GM19035 (cell line): ENCODE data around the gene PRKCE.

Experiments used
- ATAC-seq: cut with Tn5 transposase; IDR thresholded peaks from one replicate; pipeline ENCODE4 v1.9.1; 2021; ENCODE audit not compliant: unreplicated experiment

PRKCE gene

DNA sequence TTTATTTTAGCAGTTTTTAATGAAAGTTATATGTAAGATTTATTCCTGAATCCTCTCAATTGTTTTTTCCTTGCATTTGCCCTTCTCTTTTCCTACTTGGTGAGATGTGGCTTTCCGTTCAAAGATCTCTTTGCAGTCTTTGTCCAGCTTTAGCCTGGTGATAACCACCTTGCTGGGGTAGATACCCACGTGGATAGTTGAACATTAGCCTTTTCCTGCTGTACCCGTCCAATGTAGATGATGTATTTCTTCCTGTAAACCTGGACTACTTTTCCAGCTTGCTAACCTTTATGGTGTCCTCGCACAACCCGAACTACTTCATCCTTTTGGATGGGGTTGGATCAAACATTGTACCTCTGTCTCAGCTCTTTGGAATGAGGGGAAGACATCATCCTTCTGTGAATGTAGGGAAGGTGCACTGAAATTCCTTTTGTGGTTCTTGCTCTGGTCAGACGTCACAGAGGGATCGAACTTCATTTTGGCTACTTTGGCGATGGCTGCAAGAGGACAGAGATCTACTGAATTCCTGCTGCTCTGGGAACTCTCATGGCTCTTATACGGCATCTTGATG, 352.5 kb downstream of the PRKCE start:
- ATAC-seq: no peak

DNA sequence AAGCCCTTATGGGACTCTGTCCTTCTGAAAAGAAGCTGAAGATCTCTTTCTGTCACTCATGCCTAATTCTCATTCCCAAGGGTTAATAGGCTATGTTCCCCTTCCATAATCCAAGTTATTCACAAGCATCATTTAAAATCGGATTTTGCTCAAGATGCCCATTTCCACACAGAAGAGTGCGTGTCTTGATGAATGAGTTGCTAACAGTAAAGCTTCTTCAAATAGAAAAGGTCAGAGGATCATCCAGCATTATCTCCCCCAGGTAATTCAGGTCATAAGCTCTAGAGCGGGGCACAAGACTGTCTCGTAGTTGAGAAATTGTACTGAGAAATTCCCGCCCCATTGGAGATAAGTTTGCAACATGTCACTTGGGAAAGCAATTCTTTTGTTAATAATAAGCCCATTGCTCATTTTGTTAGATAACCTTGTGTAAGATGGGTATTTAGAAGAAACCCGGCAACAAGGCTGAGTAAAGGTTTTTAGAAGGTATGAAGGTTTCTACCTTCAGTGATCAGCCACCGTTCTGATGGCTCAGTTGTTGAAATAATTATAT, 355.1 kb downstream of the PRKCE start:
- ATAC-seq: no peak

DNA sequence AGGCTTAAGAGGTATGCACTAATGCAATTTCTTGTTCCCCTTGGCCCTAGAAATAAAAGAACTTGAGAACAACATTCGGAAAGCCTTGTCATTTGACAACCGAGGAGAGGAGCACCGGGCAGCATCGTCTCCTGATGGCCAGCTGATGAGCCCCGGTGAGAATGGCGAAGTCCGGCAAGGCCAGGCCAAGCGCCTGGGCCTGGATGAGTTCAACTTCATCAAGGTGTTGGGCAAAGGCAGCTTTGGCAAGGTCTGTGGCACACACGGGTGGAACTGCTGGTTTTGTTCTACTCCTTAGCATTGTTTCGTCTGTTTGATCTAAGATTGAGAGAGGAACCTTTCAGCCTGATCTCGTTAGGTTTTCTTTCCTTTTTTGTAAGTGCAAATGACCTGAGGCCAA, 355.9 kb downstream of the PRKCE start:
- no peak for ATAC-seq

DNA sequence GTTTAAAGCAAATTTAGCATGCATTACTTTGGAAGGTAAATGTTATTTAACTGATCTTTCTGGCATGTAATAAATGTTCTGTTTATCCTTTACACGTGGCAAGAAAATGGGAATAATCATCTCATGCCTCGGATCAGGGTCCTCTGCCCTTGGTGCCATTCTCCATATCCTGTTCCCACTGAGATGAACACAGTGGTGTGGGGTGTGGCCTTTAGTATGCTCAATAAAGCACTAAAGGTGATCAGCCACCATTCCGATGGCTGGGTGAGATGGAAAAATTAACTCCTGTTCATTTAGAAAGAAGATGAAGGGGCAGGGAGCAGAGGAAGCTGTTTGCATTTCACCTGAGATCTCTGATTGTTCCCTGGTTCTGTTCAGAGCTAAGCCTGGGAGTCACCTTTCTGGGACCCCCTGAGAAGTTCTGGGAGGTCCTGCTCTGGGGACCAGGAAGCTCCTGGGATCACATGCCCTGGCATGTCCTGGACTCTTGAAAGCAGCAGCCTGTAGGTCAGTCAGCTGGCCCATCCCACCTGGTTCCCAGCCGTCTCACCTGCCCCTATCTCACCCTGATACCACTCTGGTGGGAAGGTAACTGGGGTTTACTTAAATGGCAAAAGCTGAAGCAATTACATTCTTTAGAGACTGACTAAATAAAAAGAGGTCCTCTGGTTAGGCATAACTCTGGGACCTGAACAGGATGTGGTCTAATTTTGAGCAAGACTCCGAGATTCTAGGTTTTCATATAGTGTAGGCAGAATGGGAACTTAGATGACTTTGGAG, 356.8 kb downstream of the PRKCE start:
- no peak for ATAC-seq

DNA sequence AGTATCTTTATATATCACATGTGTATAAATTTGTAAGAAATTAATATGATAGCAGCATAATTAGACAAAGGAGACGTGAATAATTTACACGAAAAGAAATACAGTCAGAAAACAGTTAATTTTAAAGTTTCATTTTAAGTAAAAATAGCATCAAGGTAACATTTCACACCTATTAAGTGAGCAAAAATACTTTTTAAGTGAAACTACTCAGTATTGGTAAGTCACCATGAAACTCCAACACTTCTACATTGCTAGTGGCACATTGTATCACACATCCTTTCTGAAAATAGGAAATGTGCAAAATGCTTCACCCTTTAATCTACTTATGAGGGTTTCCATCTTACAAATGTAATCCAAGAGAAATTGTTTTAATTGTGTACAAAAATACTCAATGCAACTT, 357.8 kb downstream of the PRKCE start:
- no peak for ATAC-seq

DNA sequence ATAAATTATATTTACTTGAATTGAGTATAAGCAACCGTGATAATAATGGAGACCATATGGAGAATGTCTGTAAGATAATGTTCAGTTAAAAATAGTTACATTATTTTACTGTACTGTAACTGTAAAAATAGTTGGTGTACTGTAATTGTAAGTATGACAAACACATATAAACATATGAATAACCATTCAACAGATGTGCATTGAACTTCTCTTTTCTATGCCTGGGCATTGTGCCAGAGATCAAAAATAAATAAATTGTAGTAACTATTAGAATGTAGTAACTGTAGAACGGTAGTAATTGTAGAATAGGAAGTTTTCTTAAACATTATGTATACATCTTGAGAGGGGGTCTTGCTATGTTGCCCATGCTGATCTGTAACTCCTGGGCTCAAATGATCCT, 358.3 kb downstream of the PRKCE start:
- ATAC-seq: no peak

DNA sequence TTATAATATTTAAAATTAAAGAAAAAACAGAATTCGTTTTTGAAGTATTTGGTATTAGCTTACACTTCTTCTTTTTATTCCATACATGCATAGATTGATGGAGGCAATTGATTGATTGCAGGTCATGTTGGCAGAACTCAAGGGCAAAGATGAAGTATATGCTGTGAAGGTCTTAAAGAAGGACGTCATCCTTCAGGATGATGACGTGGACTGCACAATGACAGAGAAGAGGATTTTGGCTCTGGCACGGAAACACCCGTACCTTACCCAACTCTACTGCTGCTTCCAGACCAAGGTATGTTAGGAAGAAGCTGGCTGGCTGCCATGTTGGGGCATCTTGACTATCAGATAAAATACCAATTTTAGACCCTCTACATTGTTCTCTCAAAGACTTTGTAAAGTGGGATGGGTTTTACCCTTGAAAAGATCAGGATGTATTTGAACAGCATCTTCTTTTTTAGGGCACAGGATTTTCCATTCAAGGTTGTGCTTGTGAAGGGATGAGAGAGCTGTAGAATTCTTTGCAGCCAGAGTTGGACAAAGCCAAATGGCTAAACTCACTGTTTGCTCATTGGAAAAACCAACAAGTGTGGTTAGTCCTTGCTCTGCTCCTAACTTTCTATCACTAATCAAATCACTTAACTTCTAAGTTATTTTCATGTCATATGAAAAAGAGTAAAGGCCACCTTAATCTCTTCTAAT, 358.9 kb downstream of the PRKCE start:
- no peak for ATAC-seq

DNA sequence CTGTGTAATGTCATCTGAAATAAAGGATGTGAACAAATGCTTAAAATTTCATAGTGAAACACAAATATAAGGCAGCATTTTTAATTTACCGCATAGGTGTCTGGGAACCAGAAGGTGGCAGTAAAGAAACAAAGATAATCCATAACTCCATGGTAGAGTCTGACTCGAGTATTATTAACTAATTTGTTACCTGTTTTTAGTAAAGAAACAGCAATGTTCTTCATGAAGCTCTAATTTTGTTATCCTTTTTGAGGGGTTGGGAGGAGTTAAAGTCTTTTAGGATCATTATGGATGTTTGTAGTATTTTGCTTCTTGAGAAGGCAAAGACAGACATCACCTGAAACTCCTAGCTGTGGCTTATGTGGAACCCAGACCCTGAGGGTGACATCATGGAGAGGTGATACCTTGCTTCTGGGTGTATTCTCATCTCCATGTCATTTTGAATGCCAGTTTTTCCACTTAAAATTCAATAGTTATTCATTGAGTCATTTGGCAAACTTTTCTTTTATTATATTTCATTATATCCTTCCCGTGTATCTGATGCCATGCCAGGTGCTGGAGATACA, 359.5 kb downstream of the PRKCE start:
- ATAC-seq: no peak

DNA sequence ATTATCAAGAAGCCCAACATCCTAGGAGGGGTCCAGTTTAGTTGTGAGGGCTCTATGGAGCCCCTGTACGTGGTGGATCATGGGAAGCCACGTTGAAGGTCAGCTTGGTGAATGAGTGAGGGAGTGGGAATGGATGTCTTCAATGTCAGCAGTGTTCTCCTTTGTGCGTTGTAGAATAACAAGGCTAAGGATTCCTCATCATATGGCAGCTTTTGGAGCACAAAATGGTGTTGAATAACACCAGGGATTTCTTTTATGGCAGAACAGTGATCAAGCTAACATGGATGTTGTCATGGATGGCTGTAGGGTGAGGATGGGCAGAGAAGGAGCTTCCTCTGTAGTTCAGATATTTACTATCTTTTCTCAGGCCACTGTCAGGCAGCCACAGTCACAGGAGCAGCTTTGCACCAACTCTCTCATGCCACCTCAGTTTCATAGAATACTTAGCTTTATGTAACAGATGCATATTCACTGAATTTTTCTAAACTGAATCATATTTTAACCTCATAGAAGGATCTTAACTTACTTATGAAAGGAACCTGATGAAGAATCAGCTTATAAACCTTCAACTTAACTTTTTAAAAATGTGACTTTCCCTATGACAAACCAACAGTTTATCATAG, 361.3 kb downstream of the PRKCE start:
- no peak for ATAC-seq

DNA sequence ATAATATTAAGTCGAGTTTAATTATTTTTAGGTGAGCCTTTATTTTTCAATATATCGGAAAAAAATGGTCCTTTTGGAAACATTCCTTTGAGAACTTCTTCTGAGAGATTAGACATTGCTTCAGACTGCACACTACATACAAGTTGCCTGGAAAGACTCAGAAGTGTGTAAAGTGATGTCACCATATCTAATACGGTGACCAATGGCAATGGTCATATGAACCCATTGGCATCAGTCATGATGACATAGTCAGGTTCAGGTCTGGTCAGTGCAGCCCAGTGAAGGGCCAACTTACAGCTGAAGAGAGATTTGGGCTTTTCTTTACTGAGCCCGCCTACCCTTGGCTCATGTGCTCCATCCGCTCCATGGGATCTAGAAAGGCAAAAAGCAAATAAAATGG, 362.3 kb downstream of the PRKCE start:
- ATAC-seq: no peak

DNA sequence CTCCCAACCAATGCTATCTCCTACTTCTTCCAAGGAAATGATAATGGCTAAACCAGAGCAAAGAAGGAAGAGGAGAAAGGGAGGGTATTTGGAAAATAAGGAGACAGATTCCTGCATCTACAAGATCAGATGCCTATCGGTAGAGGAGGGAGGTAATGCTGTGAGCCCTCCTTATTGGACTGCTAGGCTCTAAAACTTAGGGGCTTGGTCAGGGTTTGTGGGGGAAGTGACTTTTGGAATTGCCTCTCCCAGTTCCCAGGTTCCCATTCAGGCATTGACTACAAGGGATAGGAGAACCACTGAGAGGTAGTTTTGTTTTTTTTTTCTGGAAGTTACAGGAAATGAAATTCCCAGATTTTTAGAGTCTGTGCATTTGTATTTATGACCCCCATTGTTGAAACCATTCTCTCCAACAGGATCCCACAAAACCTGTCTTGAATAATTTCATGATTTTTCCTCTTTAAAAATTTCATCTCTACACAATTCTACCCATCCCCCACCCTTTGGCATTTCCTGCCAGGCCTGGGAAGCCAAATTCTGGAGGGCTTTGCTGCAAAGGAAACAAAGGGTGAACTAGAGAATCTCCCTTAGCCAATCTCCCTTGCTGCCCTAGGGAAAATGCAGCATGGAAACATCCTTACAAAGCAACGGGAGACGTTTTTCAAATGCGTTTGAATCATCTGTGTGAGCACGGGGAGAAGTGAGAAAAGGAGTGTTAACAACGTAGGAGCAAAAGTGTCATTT, 363.6 kb downstream of the PRKCE start:
- no peak for ATAC-seq

DNA sequence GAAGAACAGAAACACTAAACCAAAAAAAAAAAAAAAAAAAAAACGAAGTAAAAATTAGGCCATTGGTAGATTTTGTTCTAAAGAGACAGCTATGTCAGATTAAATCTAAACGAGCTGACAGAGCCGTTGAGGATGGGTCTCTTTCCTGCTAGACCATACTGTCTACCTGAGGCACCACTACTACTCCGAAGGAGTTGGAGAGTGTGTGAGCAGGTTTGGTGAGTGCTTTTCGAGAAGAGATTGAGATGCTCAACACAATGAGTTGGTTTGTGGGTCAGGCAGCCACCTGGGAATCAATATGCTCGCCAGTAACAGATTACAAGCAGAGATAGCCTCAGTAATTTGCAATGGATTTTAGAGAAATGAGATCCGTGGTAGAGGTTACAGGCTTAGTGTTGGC, 364.2 kb downstream of the PRKCE start:
- no peak for ATAC-seq

DNA sequence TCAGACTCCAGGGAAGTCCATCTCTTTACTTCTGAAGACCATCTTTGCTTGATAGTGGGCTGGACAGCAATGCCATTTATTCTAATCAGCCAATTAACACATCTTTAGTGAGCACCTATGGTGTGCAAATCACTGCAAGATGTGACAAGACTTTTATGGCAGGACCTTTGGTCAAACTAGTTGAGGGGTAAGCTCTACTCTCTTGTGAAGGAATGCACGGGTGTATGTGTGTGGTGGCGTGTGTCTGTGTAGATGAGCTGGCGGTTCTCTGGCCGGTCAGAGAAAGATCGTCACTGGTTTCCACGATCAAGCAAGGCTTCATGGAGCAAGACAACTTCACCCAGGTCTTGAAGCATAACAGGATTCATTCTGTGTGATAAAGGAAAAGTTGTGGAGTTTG, 364.6 kb downstream of the PRKCE start:
- no peak for ATAC-seq

DNA sequence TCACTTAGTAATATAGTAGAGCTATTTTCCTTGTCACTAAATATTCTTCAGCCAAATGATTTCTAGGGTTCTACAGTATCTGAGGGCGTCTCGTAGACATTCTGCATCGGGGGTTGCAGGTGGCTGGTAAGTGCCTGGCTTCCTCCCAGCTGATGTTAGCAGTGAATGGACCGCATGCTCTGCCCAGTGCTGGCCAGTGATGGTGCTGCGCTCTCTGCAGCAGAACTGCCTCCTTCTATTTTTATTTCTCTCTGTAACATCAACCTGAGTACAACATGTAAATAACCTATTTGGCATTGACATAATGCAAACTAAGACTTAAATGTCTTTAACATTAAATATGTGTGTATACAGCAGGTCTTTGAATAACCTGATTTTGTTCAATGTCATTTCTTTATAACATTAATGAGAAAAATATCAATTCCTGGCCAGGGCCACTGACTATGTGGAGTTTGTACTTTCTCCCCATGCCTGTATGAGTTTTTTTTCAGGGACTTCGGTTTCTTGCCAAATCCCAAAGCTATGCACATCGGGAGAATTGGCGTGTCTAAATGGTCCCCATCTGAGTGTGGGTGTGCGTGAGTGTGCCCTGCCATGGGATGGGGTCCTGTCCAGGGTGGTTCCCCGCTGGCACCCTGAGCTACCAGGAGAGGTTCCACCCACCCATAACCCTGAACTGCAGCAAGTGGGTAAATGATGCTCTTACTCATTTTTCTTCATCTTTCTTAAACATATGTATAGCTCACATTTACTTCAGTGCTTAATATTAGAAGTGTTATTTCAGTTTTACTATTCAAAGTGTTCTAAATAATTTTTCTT, 367.5 kb downstream of the PRKCE start:
- no peak for ATAC-seq

DNA sequence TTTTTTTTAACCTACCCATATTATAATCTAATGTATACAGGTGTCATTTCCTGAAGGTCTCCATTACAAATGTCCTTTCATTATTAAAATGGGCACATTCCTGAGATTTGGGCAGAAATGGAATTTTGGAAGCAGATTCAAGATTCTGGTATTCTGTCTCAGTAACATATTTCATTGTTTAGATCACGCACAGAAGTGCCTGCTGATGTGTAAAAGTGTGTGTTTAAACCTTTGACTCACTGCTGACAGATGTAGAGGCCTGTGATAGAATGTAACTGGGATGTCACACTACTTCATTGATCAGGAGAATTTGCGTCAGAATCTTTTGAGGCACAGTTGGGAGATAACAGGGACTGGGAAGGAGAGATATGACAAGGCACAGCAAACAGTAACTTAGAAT, 368.9 kb downstream of the PRKCE start:
- ATAC-seq: no peak

DNA sequence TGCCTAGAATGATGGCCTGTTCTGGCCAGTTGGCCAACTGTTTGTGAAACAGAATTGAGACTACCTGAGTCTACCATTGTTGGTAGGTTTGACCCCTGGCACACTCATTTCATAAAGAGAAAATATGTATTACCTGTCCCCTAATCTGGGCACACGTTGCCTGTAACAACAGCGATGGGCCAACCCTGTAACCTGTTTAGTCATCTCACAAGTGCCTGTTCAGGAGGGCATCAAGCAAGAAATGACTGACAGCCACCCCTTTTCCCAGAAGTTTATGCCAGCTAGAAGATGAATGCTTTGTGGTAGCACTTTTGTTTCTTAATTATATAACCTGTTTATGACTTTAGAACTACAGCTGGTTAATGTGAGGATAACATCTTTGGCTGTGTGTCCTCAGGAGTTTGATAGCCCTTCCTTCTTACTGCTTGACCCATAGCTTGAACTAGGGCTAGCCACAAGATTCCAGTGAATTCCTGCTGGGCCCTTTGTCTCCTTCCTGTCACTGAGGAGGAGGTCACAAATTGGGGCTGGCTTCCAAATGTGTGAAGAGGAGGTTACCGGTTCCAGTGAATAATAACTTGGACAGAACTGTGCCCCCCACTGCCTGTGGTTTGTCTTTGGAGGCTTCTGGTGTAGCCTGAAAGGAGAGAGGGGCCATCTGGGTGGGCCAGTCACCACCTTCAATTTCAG, 371.8 kb downstream of the PRKCE start:
- no peak for ATAC-seq

DNA sequence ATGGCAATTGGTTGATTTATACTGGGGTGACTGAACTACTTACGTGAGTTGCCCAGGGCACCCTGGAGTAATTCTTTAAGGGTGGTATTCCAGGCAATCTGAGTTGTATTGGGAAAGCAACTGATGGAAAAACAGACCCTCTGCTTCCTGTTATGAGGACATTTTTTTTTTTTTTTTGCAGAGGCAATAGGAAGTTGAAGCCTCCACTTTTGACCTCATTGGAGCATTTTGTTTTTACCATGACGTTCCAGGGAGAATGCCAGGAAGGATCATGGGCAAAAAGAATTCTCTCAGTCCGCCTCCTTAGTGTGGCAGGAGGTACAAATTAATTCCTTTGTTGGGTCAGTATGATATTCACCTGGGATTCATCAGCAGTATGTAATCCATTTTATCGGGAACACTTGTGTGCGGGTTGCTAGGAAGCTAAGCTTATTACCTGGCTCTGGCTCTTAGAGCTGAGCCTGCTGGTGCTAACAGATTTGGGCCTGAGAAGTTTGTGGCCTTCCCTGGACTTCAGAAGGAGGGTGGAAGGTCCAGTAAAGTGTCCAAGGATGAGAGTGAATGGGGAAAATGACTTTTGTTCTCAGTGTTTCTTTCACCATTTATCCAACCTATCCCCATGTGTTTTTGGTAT, 372.8 kb downstream of the PRKCE start:
- ATAC-seq: no peak

DNA sequence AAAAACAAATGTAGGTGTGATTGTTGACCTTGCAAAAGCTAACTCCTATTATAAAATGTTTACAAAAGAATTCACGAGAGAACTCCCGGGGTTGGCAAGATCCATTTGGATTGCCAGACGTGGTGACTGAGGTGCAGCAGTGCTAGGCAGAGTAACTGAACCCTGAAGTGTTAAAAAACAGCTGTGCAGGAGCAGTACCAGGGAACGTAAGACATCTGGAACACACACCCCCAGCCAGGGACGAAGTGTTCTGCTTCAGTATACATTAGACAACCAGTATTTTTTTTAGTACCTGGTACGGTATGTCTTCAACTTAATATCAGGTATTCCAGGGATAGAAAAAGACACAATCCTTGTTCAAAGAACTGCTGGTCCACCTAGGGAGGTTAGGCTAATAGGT, 373.6 kb downstream of the PRKCE start:
- no peak for ATAC-seq

DNA sequence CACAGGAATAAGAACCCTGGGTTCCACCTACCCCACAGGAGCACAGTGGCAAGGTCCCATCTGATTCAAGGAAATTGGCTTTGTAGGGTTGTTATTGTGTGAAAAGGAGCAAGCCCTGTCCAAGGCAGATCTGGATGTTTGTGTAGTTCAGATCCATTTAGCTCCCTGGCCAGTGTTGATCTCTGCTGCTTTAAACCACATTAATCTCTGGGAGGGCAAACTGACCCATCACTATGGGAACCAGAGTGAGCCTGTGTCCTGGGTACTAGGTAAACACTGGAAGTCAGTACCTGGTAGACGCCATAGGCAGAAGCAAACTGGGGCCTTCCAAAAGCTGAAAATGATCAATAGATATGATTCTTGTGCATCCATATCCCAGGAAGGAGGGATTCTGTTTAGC, 374.2 kb downstream of the PRKCE start:
- no peak for ATAC-seq
